ENCODE results near the gene LRP6.

Gene LRP6

GRCh38 chr12:12108441-12109058, 158.3 kb downstream of the LRP6 start:
- DNase-seq, result no peak

- no peak for DNase-seq
Observed at GRCh38 chr12:12107678-12108077, 159.2 kb downstream of the LRP6 start.

GRCh38 chr12:12099102-12099501, 167.7 kb downstream of the LRP6 start:
- no peak for DNase-seq

- DNase-seq, result no peak
Observed at GRCh38 chr12:12098691-12099015, 168.2 kb downstream of the LRP6 start.

GRCh38 chr12:12097891-12098690, 168.8 kb downstream of the LRP6 start:
- DNase-seq, result no peak

- no peak for DNase-seq
Observed at GRCh38 chr12:12095021-12095420, 171.8 kb downstream of the LRP6 start.

GRCh38 chr12:12094481-12094880, 172.4 kb downstream of the LRP6 start:
- DNase-seq, result no peak

- no peak for DNase-seq
Observed at GRCh38 chr12:12091977-12092663, 174.7 kb downstream of the LRP6 start.

- no peak for DNase-seq
Observed at GRCh38 chr12:12091071-12091470, 175.8 kb downstream of the LRP6 start.

GRCh38 chr12:12088761-12089160, 178.1 kb downstream of the LRP6 start:
- no peak for DNase-seq

GRCh38 chr12:12088147-12088546, 178.7 kb downstream of the LRP6 start:
- DNase-seq, result no peak

GRCh38 chr12:12087693-12088034, 179.2 kb downstream of the LRP6 start:
- no peak for DNase-seq

- DNase-seq, result no peak
Observed at GRCh38 chr12:12086973-12087692, 179.7 kb downstream of the LRP6 start.

- no peak for DNase-seq
Observed at GRCh38 chr12:12086362-12086761, 180.5 kb downstream of the LRP6 start.

GRCh38 chr12:12083688-12084087, 183.2 kb downstream of the LRP6 start:
- DNase-seq, result no peak

GRCh38 chr12:12081836-12082497, 184.9 kb downstream of the LRP6 start:
- DNase-seq, result peak; percentile 75

GRCh38 chr12:12079291-12079690, 187.6 kb downstream of the LRP6 start:
- DNase-seq, result no peak

- no peak for DNase-seq
Observed at GRCh38 chr12:12072064-12072760, 194.6 kb downstream of the LRP6 start.

- DNase-seq, result peak; percentile 82
Observed at GRCh38 chr12:12070674-12071656, 195.9 kb downstream of the LRP6 start, which contains the start of gene BCL2L14. Gene BCL2L14 (plus strand): TSS chr12:12070939. CDS start chr12:12079306, 8,367 bp downstream.

- DNase-seq, result peak; percentile 91
Observed at GRCh38 chr12:12069821-12070548, 196.9 kb downstream of the LRP6 start.
